RWPE1 (cell line): ENCODE results near the gene ZNF598.

Source experiments
- CTCF ChIA-PET: fragments of 350-600 bp; sonication (Branson Sonifier 250); formaldehyde crosslinking; extraction: SDS; loops from one replicate; lab custom pipeline; 2021; lab: Yijun Ruan, JAX
- POLR2A ChIA-PET: fragments of 400-600 bp; formaldehyde crosslinking; extraction: SDS; loops from one replicate; lab custom pipeline; 2020; ENCODE audit warnings: antibody characterized with exemption; ENCODE audit not compliant: low non-redundant PET; lab: Yijun Ruan, JAX
- DNase-seq: peaks from one replicate; pipeline ENCODE4 v3.0.0; 2012; ENCODE audit warnings: low spot score
- H3K27ac ChIP-seq: fragments of 450-650 bp; 2 replicates; pipeline ENCODE4 v1.5.1; 2017
- TF ChIP-seq, protein P1 (sequence below): fragments of 450-650 bp; conservative IDR thresholded peaks from 2 replicates; pipeline ENCODE4 v1.5.1; 2017; ENCODE audit warnings: low read depth, mild to moderate bottlenecking

The ZNF598 gene

DNA sequence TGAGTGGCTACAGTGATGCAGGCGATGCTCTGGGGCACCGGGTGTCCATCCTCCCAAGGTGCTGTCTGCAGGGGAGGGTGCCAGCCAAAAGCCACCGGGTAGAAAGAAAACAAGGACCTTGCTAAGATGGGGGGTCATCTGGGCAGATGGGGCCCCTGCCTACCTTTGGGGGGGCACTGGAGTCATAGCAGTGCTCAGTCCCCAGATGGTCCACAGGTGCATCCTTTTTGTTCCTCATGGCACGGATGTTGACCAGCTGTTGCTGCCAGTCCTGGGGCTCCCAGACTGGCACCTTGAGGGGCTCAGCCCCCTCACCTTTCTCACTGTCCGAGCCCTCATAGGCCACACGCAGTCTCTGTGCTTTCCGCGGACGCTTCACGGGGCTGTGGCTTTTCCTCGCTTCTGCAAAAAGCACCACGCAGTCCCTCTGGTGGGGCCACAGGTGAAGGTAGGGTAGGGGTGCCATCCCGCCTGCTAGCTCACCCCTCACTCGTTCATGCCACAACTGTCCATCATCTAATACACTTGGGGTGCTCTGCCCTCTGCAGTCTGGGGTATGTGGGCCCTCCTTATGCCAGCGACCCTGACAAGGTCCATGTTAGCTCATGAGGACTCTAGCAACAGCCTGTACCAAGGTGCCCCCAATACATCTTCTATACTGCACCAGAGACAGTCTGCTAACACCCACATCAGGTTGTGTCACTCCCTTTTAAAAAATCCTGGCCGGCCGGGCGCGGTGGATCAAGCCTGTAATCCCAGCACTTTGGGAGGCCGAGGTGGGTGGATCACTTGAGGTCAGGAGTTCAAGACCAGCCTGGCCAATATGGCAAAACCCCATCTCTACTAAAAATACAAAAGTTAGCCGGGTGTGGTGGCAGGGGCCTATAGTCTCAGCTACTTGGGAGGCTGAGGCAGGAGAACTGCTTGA, 36.6 kb upstream of the ZNF598 start:
- H3K27ac ChIP-seq = peak overlapping the region; percentile 79
- TF ChIP-seq, protein P1, sequence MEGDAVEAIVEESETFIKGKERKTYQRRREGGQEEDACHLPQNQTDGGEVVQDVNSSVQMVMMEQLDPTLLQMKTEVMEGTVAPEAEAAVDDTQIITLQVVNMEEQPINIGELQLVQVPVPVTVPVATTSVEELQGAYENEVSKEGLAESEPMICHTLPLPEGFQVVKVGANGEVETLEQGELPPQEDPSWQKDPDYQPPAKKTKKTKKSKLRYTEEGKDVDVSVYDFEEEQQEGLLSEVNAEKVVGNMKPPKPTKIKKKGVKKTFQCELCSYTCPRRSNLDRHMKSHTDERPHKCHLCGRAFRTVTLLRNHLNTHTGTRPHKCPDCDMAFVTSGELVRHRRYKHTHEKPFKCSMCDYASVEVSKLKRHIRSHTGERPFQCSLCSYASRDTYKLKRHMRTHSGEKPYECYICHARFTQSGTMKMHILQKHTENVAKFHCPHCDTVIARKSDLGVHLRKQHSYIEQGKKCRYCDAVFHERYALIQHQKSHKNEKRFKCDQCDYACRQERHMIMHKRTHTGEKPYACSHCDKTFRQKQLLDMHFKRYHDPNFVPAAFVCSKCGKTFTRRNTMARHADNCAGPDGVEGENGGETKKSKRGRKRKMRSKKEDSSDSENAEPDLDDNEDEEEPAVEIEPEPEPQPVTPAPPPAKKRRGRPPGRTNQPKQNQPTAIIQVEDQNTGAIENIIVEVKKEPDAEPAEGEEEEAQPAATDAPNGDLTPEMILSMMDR = no peak
- POLR2A ChIA-PET = interaction anchor here (1.1 kb wide), 1 partner anchor 81 kb away, joined by 3 read pairs; the partner anchor contains the start of gene RPS2
- DNase-seq = no peak
- CTCF ChIA-PET = interaction anchor here (0.6 kb wide), 1 partner anchor 24 kb away, joined by 4 read pairs; no protein-coding TSS in a partner anchor

DNA sequence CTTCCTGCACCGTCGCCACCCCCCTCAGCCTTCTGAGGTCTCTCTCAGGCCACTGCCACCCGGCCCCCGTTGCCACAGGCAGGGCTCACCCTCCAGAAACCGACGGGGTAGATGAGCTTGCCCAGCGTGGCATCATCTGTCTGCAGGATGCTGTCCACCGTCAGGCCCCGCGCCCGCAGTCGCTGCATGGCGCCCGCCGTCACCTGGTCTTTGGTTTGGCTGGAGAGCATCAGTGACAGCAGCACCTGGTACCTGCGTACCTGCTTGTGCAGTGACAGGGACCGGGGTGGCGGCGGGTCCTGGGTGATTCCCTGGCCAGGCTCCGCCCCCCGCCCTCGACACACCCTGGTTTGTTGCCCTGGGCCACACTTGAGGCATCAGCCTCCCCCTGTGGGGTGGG, 34.9 kb upstream of the ZNF598 start:
- POLR2A ChIA-PET = interaction anchor here (0.6 to 0.7 kb wide), 2 partner anchors 12 to 48 kb away, joined by 3 read pairs; no protein-coding TSS in a partner anchor
- peak overlapping the region; percentile 22; the same call in 1 of the 2 replicates for H3K27ac ChIP-seq
- TF ChIP-seq, protein P1 = no peak
- no peak for DNase-seq
- CTCF ChIA-PET = no interaction called here

DNA sequence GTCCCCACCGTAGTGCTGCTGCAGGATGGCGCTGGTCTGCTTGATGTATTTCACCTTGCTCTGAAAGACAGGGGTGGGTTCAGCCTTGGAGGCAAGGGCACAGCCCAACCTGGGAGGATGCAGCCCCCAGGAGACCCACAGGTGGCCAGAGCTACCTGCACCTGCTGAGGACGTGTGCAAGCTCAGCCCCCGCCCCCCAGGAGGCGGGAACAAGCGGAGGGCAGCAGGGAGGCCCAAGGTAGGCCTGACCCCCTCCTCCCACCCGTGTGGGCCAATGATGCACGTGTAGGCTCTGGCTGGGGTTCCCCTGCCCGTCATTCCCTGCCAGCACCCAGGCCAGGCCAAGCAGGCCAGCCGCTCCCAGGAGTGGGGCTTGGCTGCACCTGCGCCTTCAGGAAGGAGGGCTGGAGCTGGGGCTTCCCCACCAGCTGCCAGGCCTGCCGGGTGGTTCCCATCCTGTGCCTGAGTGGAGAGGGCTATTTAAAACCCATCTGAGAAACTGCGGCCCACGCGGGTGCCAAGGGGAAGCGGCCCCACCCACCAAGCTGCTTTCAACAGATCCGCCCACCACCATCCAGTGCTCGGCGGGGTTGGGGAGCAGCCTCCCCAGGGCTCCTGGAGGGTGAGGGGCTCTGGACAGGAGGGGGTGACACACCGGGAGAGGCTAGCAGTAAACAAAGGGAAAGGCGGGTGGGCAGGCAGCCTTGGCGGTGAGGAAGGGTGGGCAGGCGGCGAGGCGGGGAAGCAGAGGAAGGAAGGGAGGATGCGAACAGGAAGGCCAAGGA, 34.2 kb upstream of the ZNF598 start:
- TF ChIP-seq, protein P1 = no peak
- CTCF ChIA-PET = no interaction called here
- POLR2A ChIA-PET = no interaction called here
- peak overlapping the region; percentile 22 for H3K27ac ChIP-seq
- no peak for DNase-seq

DNA sequence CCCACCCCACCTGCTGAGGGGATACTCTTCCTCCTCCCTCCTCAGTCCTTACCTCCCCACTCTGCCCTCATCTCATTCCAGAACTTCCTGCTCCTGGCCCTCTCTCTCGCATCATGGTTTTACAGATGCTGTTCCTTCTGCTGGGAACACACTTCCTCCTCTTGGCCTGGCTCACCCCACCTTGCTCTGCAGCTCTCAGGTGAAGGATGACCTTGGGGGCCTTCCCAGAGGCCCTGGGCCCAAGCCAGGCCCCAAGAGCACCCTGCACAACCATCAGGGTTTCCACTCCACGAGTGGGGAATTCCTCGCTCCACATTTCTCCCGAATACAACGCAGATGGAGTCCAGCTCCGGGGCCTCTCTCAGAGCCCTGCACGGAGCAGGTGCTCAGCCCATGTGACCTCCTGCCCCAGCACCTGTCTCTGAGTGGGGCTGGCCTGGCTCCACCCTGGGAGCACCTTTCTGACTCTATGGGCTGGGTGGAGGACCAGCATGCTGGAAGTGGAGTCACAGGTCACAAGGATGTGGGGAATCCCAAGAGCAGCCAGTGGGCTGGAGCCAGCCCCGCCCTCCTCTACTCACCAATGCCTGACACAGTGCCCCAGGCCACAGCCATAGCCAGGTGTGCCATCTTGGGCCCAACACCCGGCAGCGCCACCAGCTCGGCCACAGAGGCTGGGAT, 33.5 kb upstream of the ZNF598 start:
- H3K27ac ChIP-seq = peak overlapping the region; percentile 22
- TF ChIP-seq, protein P1 = no peak
- POLR2A ChIA-PET = no interaction called here
- CTCF ChIA-PET = no interaction called here
- no peak for DNase-seq

DNA sequence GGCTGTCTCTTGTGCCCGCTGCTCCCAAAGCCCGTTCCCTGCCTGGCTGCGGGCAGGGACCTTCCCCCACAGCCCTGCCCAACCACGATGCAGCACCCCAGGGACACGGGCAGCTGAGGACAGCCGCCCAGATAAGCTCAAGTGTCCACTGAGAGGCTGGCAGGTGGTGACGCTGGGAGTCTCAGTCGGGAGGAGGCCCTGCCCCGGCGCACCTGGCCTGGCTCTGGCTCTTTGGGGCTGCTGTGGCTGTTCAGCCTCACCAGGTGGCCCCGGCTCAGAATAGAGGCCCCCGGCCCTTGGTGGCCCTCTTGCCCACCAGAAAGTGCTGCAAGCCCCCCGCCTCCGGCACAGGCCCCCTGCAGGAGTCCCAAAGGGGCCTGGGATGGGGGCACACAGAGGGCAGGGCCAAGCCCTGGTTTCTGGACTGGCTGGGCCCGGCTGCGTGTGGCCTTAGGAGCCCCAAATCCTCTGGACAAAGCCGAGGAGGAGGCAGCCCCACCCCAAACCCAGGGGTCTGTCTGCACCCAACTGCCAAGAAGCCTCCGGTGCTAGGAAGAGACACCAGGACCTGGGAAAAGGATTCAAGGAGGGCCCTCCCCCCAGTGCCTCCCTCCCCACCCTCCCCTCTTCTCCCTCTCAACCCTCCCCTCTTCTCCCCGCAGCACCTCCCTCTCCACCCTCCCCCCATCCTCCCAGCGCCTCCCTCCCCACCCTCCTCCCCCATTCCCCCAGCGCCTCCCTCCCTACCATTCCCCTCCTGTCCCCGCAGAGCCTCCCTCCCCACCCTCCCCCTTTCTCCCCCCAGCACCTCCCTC, 32.8 kb upstream of the ZNF598 start:
- no peak for DNase-seq
- CTCF ChIA-PET = interaction anchor here (0.7 to 1.3 kb wide), 3 partner anchors 26 to 229 kb away, joined by 3 to 4 read pairs (median 3); no protein-coding TSS in a partner anchor

More for the DNA sequence above, 32.8 kb upstream of the ZNF598 start:
- TF ChIP-seq, protein P1 = no peak
- POLR2A ChIA-PET = no interaction called here
- H3K27ac ChIP-seq = peak overlapping the region; percentile 78
